SH-SY5Y (cell line): ENCODE data around the gene MSL1.

Source experiments
- GATA2 ChIP-seq: IDR thresholded peaks from 2 replicates; pipeline ENCODE4 v1.6.1; 2011; ENCODE audit warnings: mild to moderate bottlenecking, low read depth, low read length
- GATA3 ChIP-seq: IDR thresholded peaks from 2 replicates; pipeline ENCODE4 v1.6.1; 2011; ENCODE audit warnings: low read depth, mild to moderate bottlenecking, low read length, moderate library complexity

MSL1 gene

DNA sequence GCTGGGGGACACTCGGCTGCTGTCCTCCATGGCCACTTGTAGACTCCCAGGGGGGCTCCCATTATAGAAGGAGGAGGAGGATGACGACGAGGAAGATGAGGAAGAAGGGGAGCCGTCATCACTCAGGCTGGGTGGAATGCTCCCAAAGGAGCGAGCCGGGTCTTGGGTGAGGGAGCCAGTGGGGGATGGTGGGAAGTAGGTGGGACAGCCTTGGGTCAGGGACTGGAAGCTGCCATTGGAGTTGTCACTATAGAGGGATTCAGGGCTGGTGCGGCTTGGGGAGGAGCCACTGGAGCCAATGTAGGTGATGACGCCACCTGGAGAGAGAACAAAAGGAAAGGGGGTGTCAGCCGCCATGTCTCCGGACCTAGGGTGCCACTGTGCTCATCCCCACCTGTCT is 24.7 kb upstream of the MSL1 start:
- TF ChIP-seq GATA3: no peak
- no peak for TF ChIP-seq GATA2

DNA sequence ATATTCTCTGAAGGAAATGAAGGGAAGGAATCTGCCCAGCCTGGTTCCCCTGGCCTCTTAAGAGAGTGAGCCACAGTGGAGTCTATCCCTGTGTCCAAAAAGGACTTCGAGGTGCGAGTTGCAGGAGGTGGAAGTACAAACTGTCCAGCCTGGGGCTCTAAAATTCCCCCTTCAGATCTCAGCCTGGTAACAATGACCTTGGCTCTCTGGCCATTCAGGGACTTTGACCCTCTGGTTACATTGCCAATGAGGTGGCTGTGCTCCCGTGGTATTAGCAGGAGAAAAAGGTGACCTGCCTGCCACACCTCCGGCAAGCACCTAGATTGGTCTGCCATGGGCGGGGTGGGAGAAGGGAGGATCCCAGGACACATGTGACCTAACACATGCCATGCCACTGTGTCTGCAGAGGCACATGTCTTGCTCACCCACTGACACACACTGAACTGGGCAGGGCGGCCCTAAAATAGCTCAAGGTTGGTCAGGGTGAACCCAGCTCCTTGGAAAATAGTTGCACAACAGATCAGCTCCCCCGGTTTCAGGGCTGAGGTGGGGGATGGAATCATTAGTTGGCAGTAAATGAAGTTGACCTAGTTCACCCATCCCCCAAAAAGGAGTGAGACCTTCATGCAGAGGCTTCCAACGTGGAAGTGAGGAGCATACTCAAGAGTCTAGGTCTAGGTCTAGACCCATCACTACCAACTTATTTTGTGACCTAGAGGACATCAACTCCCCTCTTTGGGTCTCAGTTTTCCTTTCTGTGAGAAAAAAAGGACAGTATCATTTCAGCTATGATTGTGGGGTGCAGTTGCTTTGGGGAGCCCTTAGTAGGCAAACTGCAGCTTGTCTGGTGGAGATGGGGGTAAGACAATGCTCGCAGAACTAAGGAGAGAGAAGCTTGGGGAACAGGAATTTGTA is 23.6 kb upstream of the MSL1 start:
- no peak for TF ChIP-seq GATA3
- TF ChIP-seq GATA2: no peak

DNA sequence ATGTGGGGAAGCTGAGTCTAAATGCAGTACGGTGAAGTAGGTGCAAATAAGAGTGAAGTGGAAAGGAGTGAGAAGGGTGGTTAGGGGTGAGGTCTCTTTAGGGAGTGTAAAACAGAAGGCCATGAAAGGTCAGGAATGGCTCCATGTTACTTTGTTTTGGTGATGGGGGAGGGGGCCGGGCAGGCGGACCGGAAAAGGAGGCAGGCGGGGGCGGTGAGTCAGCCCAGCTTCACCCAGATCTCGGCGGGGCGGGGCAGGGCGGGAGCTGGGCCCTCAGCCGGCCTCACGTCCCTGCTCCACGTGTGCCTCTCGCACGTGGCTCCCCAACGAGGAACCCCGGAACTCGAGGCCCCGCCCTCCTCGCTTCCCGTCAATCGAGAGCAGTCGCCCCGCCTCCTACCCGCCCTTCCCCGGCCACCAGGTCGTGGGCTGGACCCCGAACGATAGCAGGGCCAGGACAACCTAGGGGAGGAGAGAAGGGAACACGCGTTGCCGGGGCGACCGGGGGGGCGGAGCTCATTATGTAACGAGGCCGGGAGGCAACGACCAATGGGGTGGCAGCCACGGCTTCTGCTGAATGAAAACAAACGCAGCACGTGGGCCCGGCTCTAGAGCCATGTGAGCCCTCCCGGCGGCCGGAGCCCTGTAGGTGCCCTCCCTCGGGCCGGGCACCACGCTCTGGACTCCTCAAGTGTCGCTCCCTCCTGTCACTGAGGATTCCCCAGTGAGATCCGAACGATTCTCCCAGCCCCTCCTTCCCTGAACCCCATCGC is 22.7 kb upstream of the MSL1 start:
- no peak for TF ChIP-seq GATA3
- TF ChIP-seq GATA2: no peak

DNA sequence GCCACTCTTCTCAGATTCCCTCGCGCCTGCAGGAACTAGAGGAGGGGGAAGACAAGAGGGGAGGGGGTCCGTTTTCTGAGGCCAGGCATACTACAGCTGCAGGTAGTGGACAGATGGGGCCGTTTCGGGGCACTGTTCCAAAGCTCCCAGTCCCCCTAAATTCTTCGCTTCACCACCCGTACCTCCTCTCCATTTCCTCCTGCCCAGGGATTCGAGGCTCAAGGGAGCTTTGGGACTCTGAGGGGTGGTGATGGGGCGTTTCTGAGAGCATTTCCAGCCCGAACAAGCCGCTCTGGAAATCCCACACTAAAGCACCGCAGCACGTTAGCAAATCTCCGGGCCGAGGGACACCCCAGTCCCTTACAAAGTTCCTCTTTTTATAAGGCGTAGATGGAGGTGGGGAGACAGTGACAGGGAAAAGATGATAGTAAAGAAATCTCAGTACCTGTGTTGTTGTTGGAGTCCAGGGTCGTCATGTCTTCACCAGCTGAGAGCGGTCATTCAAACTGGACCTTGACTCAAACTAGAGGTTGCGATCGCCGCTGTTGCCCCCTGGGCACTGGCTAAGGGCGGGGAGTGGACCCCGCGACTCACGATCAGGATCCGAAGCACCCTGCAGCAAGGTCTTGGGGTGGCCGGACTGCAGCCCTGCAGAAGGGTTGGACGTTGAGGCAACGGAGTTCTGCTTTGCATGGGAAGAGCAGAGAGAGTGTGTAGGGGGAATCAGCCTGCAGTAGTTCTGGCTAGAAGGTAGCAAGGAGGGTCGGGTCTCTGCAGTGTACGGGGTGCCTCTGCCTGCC is 22.0 kb upstream of the MSL1 start:
- TF ChIP-seq GATA3: no peak
- TF ChIP-seq GATA2: no peak

DNA sequence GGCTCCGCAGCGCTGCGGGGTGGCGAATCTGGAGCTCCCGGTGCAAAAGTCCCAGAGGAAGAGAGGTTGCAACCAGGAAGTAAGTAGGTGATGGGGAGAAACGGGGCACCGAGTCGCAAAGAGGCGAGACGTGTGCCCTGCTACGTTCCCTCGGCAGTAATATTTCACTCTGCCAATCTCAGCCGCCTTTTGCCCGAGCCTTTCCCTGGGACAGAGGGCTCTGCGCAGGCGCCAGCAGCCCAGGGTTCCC is 21.4 kb upstream of the MSL1 start, which contains the start of gene NR1D1:
Gene NR1D1 (minus strand): TSS at position 171 of the 250 bp plus-strand sequence. CDS start 495 bp downstream, outside the sequence.
- TF ChIP-seq GATA2 (no peak), GATA3 (no peak)

DNA sequence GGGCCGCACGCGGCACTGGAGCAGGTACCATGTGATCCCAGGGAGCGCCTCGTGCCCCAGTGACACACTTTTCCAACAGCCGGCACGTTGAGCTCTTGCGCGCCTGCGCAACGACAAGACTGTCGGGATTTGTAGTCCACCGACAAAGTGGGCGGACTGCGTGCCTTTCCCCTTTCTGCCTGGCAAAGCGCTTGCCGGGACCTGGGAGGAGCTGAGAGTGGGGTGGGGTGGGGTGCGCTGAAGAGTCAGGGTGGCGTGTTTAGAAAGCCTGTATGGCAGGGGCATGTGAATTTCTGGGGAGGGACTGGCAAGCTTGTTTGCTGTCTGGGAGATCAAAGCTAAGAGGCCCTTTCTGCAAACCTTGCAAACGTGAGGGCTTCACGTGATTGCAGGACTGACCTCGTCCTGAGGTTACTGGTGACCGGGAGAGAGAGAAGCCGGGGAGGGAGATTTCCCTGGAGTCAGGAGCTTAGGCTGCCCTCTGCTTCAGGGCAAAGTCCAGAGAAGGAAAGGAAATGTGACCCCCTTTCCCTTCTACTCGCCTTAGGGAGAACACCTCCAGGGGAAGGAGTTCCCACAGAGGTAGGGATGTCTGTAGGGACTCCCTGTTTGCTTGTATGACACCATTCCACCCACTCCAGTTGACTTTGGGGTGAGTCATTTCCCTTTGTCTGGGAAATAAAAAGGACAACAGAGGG is 21.0 kb upstream of the MSL1 start:
- no peak for TF ChIP-seq GATA2
- no peak for TF ChIP-seq GATA3

DNA sequence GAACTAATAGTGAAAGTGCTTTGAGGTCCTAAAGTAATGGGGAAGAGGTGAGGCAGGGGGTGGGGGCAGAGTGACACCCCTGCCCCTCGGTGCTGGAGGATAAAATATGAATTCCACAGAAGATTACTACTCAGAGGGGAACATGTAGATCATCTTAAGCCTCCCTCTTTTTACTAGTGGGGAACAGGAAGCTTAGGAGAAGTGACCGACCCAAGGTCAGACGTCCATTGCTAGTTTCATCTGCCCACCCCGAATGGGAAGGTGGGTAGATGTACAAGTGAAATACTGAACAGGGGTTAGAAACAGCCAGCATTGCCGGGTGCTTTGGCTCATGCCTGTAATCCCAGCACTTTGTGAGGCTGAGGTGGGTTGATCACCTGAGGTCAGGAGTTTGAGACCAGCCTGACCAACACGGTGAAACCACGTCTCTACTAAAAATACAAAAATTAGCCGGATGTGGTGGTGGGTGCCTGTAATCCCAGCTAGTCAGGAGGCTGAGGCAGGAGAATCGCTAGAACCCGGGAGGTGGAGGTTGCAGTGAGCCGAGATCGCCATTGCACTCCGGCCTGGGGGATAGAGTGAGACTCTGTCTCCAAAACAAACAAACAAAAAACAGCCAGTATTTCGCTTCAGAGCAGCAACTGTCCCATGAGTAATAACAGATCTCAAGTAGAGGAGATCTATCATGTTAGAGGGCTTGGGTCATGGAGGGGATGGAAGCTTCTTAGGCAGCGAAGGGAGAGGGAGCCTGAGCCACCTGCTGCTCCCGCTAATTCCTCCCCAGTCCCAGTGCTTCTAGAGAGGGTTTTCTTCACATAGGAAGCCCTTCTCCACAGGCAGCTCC is 20.2 kb upstream of the MSL1 start:
- no peak for TF ChIP-seq GATA2

DNA sequence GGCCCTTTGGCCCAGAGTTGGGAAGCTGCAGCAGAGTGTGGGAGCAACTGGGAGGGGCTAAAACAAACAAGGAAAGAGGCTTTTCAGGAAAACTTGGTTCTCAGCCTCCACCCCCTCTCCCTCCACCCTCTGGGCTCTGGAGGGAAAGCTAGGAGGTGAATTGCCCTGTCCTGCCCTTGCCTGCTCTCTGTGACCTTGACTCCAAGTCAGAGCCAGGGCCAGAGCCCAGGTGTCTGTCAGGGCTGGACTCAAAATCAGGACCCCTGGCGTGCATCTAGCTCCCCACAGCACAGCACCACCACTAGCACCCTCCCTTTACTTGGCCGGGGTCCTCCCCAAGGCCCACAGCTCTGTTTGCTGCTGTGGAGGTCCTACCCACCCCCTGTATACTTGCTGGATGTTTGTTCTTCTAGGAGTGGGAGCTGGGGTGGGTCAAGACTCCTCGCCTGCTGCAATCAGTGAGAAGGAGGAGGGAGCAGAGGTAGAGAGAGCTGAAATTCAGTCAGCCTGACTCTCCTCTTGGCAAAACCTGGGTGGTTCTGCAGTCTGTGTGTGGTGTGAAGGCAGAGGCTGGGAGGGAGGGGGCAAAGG is 18.6 kb upstream of the MSL1 start:
- TF ChIP-seq GATA3 (no peak), GATA2 (no peak)

DNA sequence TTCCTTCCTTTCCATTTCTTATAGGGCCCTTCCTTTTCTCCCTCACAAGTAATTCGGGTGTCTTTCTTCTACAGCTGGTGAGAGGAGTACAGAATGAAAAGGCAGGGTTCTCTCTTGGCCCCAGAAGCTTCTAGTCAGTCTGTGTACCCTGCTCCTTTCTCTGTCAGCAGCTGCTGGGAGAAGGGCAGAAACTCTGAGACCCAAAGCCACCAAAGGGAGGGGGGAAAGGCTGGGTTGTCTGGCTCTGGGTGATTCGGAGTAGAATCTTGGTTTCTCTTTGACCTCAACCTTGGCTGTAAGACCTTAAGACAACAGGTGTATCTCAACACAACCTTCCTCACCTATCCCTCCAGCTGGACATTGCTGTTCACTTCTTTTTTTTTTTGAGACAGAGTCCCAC is 18.1 kb upstream of the MSL1 start:
- TF ChIP-seq GATA2: no peak
- TF ChIP-seq GATA3: no peak

DNA sequence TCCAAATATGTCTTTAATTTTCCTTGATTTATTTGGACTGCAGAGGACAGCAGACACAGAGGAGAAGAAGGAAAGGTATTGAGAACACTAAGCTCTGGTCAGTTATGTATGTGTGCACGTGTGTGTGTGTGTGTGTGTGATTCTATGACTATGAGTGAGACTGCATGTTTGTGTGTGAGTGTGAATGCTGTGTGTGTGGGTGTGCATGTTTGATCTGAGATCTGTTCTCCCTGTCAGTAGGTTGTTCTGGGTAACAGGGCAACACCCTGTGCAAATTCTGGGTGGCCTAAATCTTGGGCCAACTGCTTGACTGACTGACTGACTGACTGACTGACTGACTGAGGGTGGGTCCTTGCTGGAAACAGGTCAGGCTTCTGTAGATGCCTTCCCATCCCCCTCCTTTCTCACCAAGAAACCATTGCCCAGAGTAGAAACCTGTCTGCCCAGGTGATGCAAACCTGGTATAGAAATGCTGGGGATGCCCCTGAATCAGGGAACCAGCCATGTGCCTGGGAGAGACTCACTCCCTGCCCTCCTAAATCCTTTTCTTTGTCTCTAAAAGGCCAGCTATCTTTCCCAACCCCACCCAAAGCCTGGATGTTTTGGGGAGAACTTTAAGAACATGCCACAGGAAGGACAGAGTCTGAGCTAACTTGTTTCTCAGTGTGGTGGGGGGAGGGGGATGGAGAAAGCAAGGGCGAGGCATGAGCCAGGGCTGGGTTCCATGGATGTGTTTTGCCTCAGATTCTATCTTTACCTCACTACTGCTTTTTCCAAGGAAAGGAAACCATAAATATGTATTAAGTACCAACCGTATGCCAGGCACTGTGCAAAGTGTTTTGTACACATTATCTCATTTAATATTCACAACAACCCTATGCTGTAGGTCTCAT is 16.9 kb upstream of the MSL1 start:
- TF ChIP-seq GATA3: no peak
- TF ChIP-seq GATA2: no peak

DNA sequence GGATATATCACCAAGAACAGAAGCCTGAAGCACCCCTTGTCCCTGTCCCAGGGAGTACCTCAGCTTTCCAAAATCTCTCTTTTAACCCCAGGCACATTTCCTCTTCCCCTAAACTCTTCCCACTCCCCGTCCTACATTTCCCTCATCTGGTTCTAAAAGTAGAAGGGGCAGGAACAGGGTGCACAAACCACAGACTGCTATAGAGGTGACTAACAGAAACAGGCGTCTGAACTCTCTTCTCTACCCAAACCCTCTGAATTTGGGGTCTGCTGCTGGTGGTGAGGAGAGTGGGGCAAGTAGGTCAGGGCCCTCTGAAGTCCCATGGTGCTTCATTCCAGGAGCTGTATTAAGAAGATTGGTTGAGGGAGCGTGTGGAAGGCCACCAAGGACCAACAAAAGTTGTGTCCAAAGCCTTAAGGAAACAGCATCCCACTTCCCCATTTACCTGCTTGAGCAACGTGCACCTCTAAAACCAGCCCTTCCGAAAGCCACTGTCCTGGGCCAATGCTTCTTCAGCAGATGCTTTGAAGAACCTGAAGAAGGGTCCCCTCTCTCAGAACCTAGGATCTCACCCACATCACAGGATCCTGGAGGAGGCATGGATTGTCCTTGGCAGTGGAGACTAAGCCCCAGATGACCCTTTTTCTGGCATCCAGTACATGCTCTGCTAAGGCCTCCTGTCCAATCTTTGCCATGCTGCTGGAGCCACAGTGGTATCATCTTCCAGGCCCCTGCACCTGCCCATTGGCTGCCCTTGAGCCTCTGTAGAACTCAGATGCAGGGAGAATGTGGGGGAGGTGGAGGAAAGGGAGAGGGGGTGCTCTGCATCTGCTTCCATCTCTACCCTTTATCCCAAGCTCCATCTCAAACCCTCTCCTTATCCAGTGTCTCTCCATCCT is 15.7 kb upstream of the MSL1 start:
- no peak for TF ChIP-seq GATA3
- TF ChIP-seq GATA2: no peak
